SK-N-MC (cell line): ENCODE data around the gene MR1.

ENCODE experiments used
- EZH2 ChIP-seq: fragments of 200-600 bp; sonication (generic); IDR thresholded peaks from one replicate; pipeline ENCODE4 v1.6.1; 2017; ENCODE audit warnings: antibody characterized with exemption
- FOXP2 ChIP-seq: optimal IDR thresholded peaks from 2 replicates; pipeline ENCODE3; 2011; ENCODE audit warnings: mild to moderate bottlenecking, moderate library complexity; ENCODE audit not compliant: insufficient read depth; ENCODE audit errors: extremely low read length, control extremely low read depth
- POLR2AphosphoS5 ChIP-seq: IDR thresholded peaks from 2 replicates; pipeline ENCODE4 v1.6.1; 2012; ENCODE audit warnings: mild to moderate bottlenecking, low read depth, low read length, borderline replicate concordance

DNA sequence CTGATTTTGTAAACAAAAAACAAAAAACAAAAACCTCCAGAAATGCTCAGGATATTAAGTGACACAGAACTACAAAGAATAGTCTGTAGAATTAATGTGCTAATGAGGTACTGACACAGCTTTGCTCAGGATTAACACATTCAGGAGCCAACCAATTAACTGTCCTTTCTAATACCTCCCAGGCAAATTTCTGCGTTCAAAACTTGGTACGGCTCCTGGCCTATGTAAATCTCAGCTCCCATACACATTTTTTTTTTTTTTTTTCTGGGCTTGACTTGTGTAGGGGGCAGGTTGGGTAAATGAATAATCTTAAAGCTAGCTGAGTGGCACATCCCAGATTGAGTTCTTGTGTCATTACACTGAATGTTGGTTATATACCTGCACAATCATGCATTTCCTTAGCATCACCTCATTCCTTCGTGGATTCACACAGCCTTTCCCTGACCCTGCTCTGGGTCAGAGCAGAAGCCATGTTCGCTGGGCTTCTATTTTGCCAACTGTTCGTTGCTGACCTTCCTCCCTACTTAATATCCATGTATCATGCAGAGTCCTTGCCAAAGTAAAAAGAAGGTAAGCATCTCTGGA is 42.1 kb downstream of the MR1 start:
- TF ChIP-seq POLR2AphosphoS5 (no peak), EZH2 (no peak), FOXP2 (no peak)
